GM06990 (cell line): ENCODE data around the gene IGSF9.

ENCODE experiments used
- DNase-seq: peaks from one replicate; pipeline ENCODE4 v3.0.0-alpha.2; 2011; ENCODE audit not compliant: insufficient read length; ENCODE audit errors: extremely low read depth
- H3K27me3 ChIP-seq: replicated peaks from 2 replicates; pipeline ENCODE4 v1.6.0; 2011; ENCODE audit warnings: low read length; ENCODE audit not compliant: control insufficient read depth, insufficient read depth
- H3K36me3 ChIP-seq: 2 replicates; pipeline ENCODE4 v1.5.1; 2011; ENCODE audit warnings: low read length; ENCODE audit not compliant: control insufficient read depth, insufficient read depth
- H3K4me3 ChIP-seq: replicated peaks from 2 replicates; pipeline ENCODE4 v1.5.1; 2011; ENCODE audit warnings: low read depth, mild to moderate bottlenecking, control low read depth, low read length
- CTCF ChIP-seq: IDR thresholded peaks from 2 replicates; pipeline ENCODE4 v1.5.1; 2011; ENCODE audit warnings: low read length, control low read depth, mild to moderate bottlenecking, inconsistent platforms; ENCODE audit not compliant: insufficient read depth, poor library complexity, severe bottlenecking

IGSF9 gene

GRCh38 chr1:159881622-159882526, 63.5 kb downstream of the IGSF9 start:
- no peak for DNase-seq
- H3K4me3 ChIP-seq = no peak overlapping the region
- H3K27me3 ChIP-seq = no peaks in the 10 kb centered on the region
- H3K36me3 ChIP-seq = no peaks in the 10 kb centered on the region
- TF ChIP-seq CTCF = no peak

- DNase-seq = no peak
- H3K27me3 ChIP-seq = no peaks in the 10 kb centered on the region
- H3K36me3 ChIP-seq = no peaks in the 10 kb centered on the region
- no peak for TF ChIP-seq CTCF
- no peak overlapping the region for H3K4me3 ChIP-seq
These were observed 65.0 kb downstream of the IGSF9 start for GRCh38 chr1:159880430-159880829.

GRCh38 chr1:159879977-159880376, 65.4 kb downstream of the IGSF9 start:
- Histone ChIP-seq H3K4me3 (no peak overlapping the region), H3K27me3 (no peaks in the 10 kb centered on the region), H3K36me3 (no peaks in the 10 kb centered on the region)
- no peak for TF ChIP-seq CTCF
- no peak for DNase-seq

- H3K27me3 ChIP-seq = no peaks in the 10 kb centered on the region
- no peak for TF ChIP-seq CTCF
- no peaks in the 10 kb centered on the region for H3K36me3 ChIP-seq
- no peak overlapping the region for H3K4me3 ChIP-seq
- DNase-seq = no peak
These were observed 66.3 kb downstream of the IGSF9 start for GRCh38 chr1:159879136-159879535.

- no peak for TF ChIP-seq CTCF
- no peaks in the 10 kb centered on the region for H3K27me3 ChIP-seq
- H3K36me3 ChIP-seq = no peaks in the 10 kb centered on the region
- DNase-seq = no peak
- no peak overlapping the region for H3K4me3 ChIP-seq
These were observed 67.5 kb downstream of the IGSF9 start for GRCh38 chr1:159877695-159878444.
